ENCODE data around the gene SLC2A13.
"Not testable (repeated sequence)": the region's sequence is repeated elsewhere in the genome, so short reads cannot be mapped to it uniquely, and the experiment has no call there.

SLC2A13 gene

DNA sequence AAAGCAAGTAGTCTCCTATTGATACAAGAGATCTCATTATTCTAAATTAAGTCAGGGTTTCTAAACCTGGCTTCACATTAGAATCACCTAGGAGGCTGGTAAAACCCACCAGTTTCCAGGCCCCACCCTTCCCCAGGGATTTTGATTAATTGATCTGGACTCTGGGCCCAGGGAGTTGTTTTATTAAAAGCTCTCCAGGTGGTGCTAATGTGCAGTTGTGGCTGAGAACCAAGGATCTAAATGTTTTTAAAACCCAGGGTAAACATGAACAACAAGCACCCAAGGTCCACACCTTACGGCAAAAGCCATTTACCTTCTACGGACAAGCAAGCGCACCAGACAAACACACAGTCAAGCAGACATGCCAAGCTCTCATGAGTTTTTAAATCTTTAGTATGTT lies 73.9 kb downstream of the SLC2A13 start:
- no peak for TF ChIP-seq CTCF (IDR thresholded peaks at IDR 0.05; ENCODE audit: control extremely low read depth, extremely low read depth, low read depth, missing control alignments)
- ChIA-PET POLR2A (no interaction called here), CTCF (interaction anchor here (3.5 kb wide), 1 partner anchor 21 kb away, joined by 15 read pairs; no protein-coding TSS in a partner anchor)
- no peak for DNase-seq (ENCODE audit: extremely low spot score)

DNA sequence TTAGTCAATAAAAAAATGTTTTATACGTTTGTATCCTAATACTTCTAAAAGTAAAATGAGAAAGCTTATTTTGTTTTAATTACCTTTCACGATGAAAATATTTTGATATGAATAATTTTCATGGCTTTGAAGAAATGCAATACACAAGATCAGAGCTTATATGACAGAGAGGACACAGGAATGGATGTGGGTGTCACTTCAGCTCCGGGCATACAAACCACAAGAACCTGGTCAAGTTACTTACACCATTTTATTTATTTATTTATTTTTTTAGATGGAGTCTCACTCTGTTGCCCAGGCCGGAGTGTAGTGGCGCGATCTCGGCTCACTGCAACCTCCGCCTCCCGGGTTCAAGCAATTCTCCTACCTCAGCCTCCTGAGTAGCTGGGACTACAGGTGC lies 74.9 kb downstream of the SLC2A13 start:
- POLR2A ChIA-PET: not testable (repeated sequence)
- CTCF ChIA-PET: interaction anchor here (0.9 to 2.3 kb wide), 4 partner anchors 9 to 77 kb away, joined by 3 to 6 read pairs (median 4); no protein-coding TSS in a partner anchor

DNA sequence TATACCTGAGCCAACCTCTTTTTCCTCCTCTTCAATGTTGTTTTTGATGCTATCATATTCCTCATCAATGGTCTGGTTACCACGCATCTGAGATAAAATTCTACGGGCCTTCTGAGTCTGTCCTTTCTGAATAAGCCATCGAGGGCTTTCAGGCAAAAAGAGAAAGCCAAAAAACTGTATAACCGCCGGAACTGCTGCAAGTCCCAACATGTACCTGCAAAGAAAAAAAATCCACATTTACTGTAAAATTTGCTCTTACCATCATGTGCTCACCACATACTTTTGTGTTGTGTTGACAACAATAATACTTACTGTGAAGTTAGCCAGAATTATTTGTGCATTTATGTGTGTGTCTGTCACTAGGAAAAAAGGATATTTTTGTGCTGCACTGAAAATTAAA lies 77.6 kb downstream of the SLC2A13 start:
- no peak for TF ChIP-seq CTCF (IDR thresholded peaks at IDR 0.05; ENCODE audit: control extremely low read depth, extremely low read depth, low read depth, missing control alignments)
- CTCF ChIA-PET: interaction anchor here (1.2 to 2.5 kb wide), 4 partner anchors 11 to 37 kb away, joined by 3 to 10 read pairs (median 6); no protein-coding TSS in a partner anchor
- no peak for DNase-seq (ENCODE audit: extremely low spot score)
- POLR2A ChIA-PET: no interaction called here

More for the DNA sequence above, 74.9 kb downstream of the SLC2A13 start:
- not testable (repeated sequence) for DNase-seq (ENCODE audit: extremely low spot score)

DNA sequence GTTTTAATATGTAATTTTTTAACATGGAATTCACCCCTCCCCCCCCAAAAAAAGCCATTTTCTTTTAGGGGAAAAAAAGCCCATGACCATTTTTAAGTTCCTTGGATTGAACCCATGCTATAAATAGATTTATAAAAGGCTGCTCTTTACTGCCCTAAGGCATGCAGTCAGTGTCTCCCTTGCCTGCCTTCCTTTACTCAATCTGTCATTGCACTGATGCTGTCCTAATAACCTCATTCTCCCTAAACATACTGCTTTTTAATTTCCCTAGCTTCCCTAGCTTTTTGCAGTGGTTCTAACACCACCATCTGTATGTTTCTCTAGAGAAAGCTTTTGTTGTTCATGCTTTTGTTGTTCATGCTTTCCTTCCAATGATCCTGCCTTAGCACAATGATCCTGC lies 83.0 kb downstream of the SLC2A13 start:
- no peak for TF ChIP-seq CTCF (IDR thresholded peaks at IDR 0.05; ENCODE audit: control extremely low read depth, extremely low read depth, low read depth, missing control alignments)
- CTCF ChIA-PET: interaction anchor here (1.1 to 2.8 kb wide), 4 partner anchors 11 to 84 kb away, joined by 5 to 6 read pairs (median 6); partner anchors contain the start of gene SLC2A13
- DNase-seq (ENCODE audit: extremely low spot score): no peak
- POLR2A ChIA-PET: no interaction called here

- ChIA-PET CTCF (no interaction called here), POLR2A (no interaction called here)
- no peak for TF ChIP-seq CTCF (IDR thresholded peaks at IDR 0.05; ENCODE audit: control extremely low read depth, extremely low read depth, low read depth, missing control alignments)
- DNase-seq (ENCODE audit: extremely low spot score): no peak
Observed at GRCh38 chr12:40020261-40020691, 85.6 kb downstream of the SLC2A13 start.

- no peak for DNase-seq (ENCODE audit: extremely low spot score)
- TF ChIP-seq CTCF (IDR thresholded peaks at IDR 0.05; ENCODE audit: control extremely low read depth, extremely low read depth, low read depth, missing control alignments): no peak
- CTCF ChIA-PET: interaction anchor here (0.7 to 1.2 kb wide), 2 partner anchors 10 to 26 kb away, joined by 3 read pairs; no protein-coding TSS in a partner anchor
- POLR2A ChIA-PET: no interaction called here
Observed at GRCh38 chr12:40017488-40017887, 88.4 kb downstream of the SLC2A13 start.

GRCh38 chr12:40016980-40017379 lies 88.9 kb downstream of the SLC2A13 start:
- no peak for TF ChIP-seq CTCF (IDR thresholded peaks at IDR 0.05; ENCODE audit: control extremely low read depth, extremely low read depth, low read depth, missing control alignments)
- ChIA-PET POLR2A (no interaction called here), CTCF (interaction anchor here (1.2 kb wide), 1 partner anchor 11 kb away, joined by 3 read pairs; no protein-coding TSS in a partner anchor)
- DNase-seq (ENCODE audit: extremely low spot score): no peak
